B cell (primary cell): Measurements from ENCODE around the gene ECT2L. TPM values are rescaled to one million over a fixed set of nuclear protein-coding genes. Genes with fewer than 3 reads are reported as not detected.

Experiments
- ATAC-seq: fragments of 200-7000 bp; cut with Tn5 transposase; one replicate; pipeline ENCODE4 v1.10.0; 2021; ENCODE audit warnings: low read depth, mild to moderate bottlenecking, moderate number of reproducible peaks, moderate library complexity
- CTCF ChIA-PET: fragments of 350-600 bp; sonication (Branson Sonifier 250); formaldehyde crosslinking; loops from one replicate; lab custom pipeline; 2021; ENCODE audit warnings: antibody characterized with exemption, inconsistent platforms; lab: Charles Lee
- POLR2A ChIA-PET: fragments of 350-600 bp; sonication (Branson Sonifier 250); formaldehyde crosslinking; loops from one replicate; lab custom pipeline; 2021; ENCODE audit warnings: antibody characterized with exemption; lab: Charles Lee
- DNase-seq: peaks from one replicate; pipeline ENCODE4 v3.0.0; 2013
- H2AFZ ChIP-seq: 2 replicates; pipeline ENCODE4 v1.6.1; 2012; ENCODE audit warnings: mild to moderate bottlenecking, low read depth, low read length; ENCODE audit not compliant: insufficient read depth, poor library complexity, severe bottlenecking
- H3K27ac ChIP-seq, 2 donors: 1 replicate in 1 of 2; 2 replicates in 1 of 2; pipeline ENCODE4 v1.5.1; 2012 to 2013; ENCODE audit warnings: low read length in 2 of 2, mild to moderate bottlenecking in 2 of 2, moderate library complexity in 1 of 2
- H3K27me3 ChIP-seq, 4 experiments: fragments of 200-600 bp in 1 of 4; sonication (generic) in 1 of 4; replicated peaks in 1 of 4; 1 replicate in 2 of 4; 2 replicates in 2 of 4; pipeline versions ENCODE4 v1.6.1 to v1.7.0; 2013 to 2016; ENCODE audit warnings: low read length in 3 of 4, mild to moderate bottlenecking in 2 of 4, mixed read lengths in 1 of 4, moderate library complexity in 1 of 4; ENCODE audit not compliant: insufficient read depth in 4 of 4, control insufficient read depth in 3 of 4; ENCODE audit errors: control extremely low read depth in 1 of 4
- H3K36me3 ChIP-seq, 2 experiments: replicated peaks in 1 of 2; 1 replicate in 1 of 2; 2 replicates in 1 of 2; pipeline versions ENCODE4 v1.6.1 to v1.7.1; 2013; ENCODE audit warnings: low read length in 1 of 2; ENCODE audit not compliant: insufficient read depth in 2 of 2, control insufficient read depth in 1 of 2; ENCODE audit errors: control extremely low read depth in 1 of 2, extremely low read depth in 1 of 2
- H3K4me1 ChIP-seq, 2 donors: fragments of 200-600 bp in 1 of 2; sonication (generic) in 1 of 2; 1 replicate in 1 of 2; 2 replicates in 1 of 2; pipeline versions ENCODE4 v1.5.1 to v1.6.1; 2013 to 2017; ENCODE audit warnings: low read length in 2 of 2; ENCODE audit not compliant: control insufficient read depth in 2 of 2, insufficient read depth in 2 of 2
- H3K4me2 ChIP-seq: replicated peaks from 2 replicates; pipeline ENCODE3; 2012; ENCODE audit warnings: mild to moderate bottlenecking, low read depth, low read length; ENCODE audit not compliant: poor library complexity, severe bottlenecking
- H3K4me3 ChIP-seq, 5 experiments: fragments of 200-600 bp in 1 of 5; sonication (generic) in 1 of 5; 1 replicate in 3 of 5; 2 replicates in 2 of 5; pipeline versions ENCODE4 v1.5.1 to v1.7.0; 2011 to 2016; ENCODE audit warnings: low read length in 4 of 5, mild to moderate bottlenecking in 4 of 5, low read depth in 2 of 5, control low read depth in 1 of 5, moderate library complexity in 1 of 5; ENCODE audit not compliant: insufficient read depth in 1 of 5; ENCODE audit errors: control extremely low read depth in 1 of 5, extremely low read depth in 1 of 5
- H3K79me2 ChIP-seq: fragments of 200-600 bp; sonication (generic); one replicate; pipeline ENCODE4 v1.6.0; 2016; ENCODE audit warnings: low read length; ENCODE audit not compliant: control insufficient read depth, insufficient read depth
- H3K9ac ChIP-seq: fragments of 200-600 bp; sonication (generic); 2 replicates; pipeline ENCODE4 v1.6.1; 2017; ENCODE audit warnings: mild to moderate bottlenecking, low read length, moderate library complexity
- H3K9me3 ChIP-seq, 3 donors: one replicate each; pipeline versions ENCODE4 v1.6.1 to v1.7.1; 2013; ENCODE audit warnings: low read length in 2 of 3; ENCODE audit not compliant: control insufficient read depth in 2 of 3, insufficient read depth in 1 of 3; ENCODE audit errors: control extremely low read depth in 1 of 3
- H4K20me1 ChIP-seq: 2 replicates; pipeline ENCODE4 v1.6.0; 2012; ENCODE audit warnings: mild to moderate bottlenecking, low read length; ENCODE audit not compliant: insufficient read depth, control insufficient read depth, poor library complexity, severe bottlenecking
- H3K27ac Mint-ChIP-seq: one replicate; pipeline ENCODE4 v1.8.0; 2021; ENCODE audit warnings: mixed read lengths
- H3K27me3 Mint-ChIP-seq: one replicate; pipeline ENCODE4 v1.8.0; 2021; ENCODE audit warnings: mixed read lengths
- H3K4me1 Mint-ChIP-seq: one replicate; pipeline ENCODE4 v1.8.0; 2021; ENCODE audit warnings: mixed read lengths
- H3K4me3 Mint-ChIP-seq: one replicate; pipeline ENCODE4 v1.8.0; 2021; ENCODE audit warnings: mixed read lengths
- H3K9me3 Mint-ChIP-seq: one replicate; pipeline ENCODE4 v1.8.0; 2022; ENCODE audit warnings: mixed read lengths; ENCODE audit not compliant: insufficient read depth
- EZH2 ChIP-seq: IDR thresholded peaks from 2 replicates; pipeline ENCODE4 v1.6.1; 2012; ENCODE audit warnings: borderline replicate concordance, low read depth, mild to moderate bottlenecking, moderate library complexity, low read length; ENCODE audit not compliant: insufficient read depth, poor library complexity, severe bottlenecking
- WGBS: methylation state at CpG from one replicate; pipeline ENCODE4 v1.1.5; 2013; ENCODE audit warnings: missing lambda C conversion rate; ENCODE audit not compliant: insufficient coverage; 5-methylcytosine and 5-hydroxymethylcytosine counted together
- intact Hi-C: fragments of 100-400 bp; cut with micrococcal nuclease; formaldehyde crosslinking; loops from one replicate; pipeline ENCODE4 v1.10.0; 2022
- polyA plus RNA-seq: library from polyadenylated mRNA; depleted of rRNA; stranded (reverse); fragments of >200 nt; gene quantifications from 2 replicates; pipeline ENCODE4 v1.2.3, GENCODE V29; 2012
- total RNA-seq, 2 donors: library from RNA; stranded (reverse); fragments of 120-200 nt in 1 of 2; gene quantifications; 1 replicate in 1 of 2; 2 replicates in 1 of 2; pipeline versions ENCODE4 v1.2.3 to v1.2.4, GENCODE V29; 2013 to 2022
- TF ChIP-seq, protein P1 (sequence below): fragments of 200-600 bp; IDR thresholded peaks from one replicate; pipeline ENCODE4 v1.8.0; 2022; ENCODE audit warnings: antibody characterized with exemption, mild to moderate bottlenecking

Gene ECT2L
- total and polyA plus RNA-seq, 2 donors (not counting 1 experiment from before 2014, with no cell fraction given): not detected

- H3K9me3 Mint-ChIP-seq: no peaks in the 10 kb centered on the region
- Histone ChIP-seq H3K4me2 (no peak overlapping the region), H3K79me2 (peaks cover 8% of the 10 kb centered on the region), H3K27ac (no peak overlapping the region), H3K9me3 (no peaks in the 10 kb centered on the region), H4K20me1 (peaks cover 6% of the 10 kb centered on the region), H3K36me3 (peaks cover 5 to 24% of the 10 kb centered on the region in 2 experiments), H3K9ac (no peak overlapping the region), H3K27me3 (no peaks in the 10 kb centered on the region), H2AFZ (no peak overlapping the region), H3K4me1 (no peaks in the 10 kb centered on the region), H3K4me3 (no peak overlapping the region)
- ATAC-seq: no peak
- peak; percentile 9 for DNase-seq
- CTCF ChIA-PET: no interaction called here
- H3K27ac Mint-ChIP-seq: no peak overlapping the region
- TF ChIP-seq, protein P1, sequence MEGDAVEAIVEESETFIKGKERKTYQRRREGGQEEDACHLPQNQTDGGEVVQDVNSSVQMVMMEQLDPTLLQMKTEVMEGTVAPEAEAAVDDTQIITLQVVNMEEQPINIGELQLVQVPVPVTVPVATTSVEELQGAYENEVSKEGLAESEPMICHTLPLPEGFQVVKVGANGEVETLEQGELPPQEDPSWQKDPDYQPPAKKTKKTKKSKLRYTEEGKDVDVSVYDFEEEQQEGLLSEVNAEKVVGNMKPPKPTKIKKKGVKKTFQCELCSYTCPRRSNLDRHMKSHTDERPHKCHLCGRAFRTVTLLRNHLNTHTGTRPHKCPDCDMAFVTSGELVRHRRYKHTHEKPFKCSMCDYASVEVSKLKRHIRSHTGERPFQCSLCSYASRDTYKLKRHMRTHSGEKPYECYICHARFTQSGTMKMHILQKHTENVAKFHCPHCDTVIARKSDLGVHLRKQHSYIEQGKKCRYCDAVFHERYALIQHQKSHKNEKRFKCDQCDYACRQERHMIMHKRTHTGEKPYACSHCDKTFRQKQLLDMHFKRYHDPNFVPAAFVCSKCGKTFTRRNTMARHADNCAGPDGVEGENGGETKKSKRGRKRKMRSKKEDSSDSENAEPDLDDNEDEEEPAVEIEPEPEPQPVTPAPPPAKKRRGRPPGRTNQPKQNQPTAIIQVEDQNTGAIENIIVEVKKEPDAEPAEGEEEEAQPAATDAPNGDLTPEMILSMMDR: no peak
- no peak for TF ChIP-seq EZH2
- peaks cover 7% of the 10 kb centered on the region for H3K4me1 Mint-ChIP-seq
- WGBS: 90% methylated on average over 3 of the region's 5 CpGs
- POLR2A ChIA-PET: no interaction called here
- H3K27me3 Mint-ChIP-seq: no peaks in the 10 kb centered on the region
- intact Hi-C loops: no loop called here
- H3K4me3 Mint-ChIP-seq: no peak overlapping the region
Measured at GRCh38 chr6:138945354-138945753, 149.5 kb downstream of the ECT2L start.

GRCh38 chr6:138948004-138948403 is 152.1 kb downstream of the ECT2L start:
- H3K4me3 ChIP-seq: no peak overlapping the region
- H3K27me3 ChIP-seq: no peaks in the 10 kb centered on the region
- TF ChIP-seq, protein P1: no peak
- no peak for TF ChIP-seq EZH2
- Mint-ChIP-seq H3K9me3 (no peaks in the 10 kb centered on the region), H3K27me3 (no peaks in the 10 kb centered on the region), H3K4me1 (peaks cover 12% of the 10 kb centered on the region), H3K4me3 (no peak overlapping the region), H3K27ac (no peak overlapping the region)
- DNase-seq (no peak), ATAC-seq (no peak)
- ChIA-PET POLR2A (no interaction called here), CTCF (no interaction called here)
- no CpG with 5 or more reads among the region's 2 CpGs for WGBS
- intact Hi-C loops: no loop called here
- H3K4me1 ChIP-seq: no peaks in the 10 kb centered on the region
- H2AFZ ChIP-seq: no peak overlapping the region
- H3K36me3 ChIP-seq: peaks cover 4 to 17% of the 10 kb centered on the region in 2 experiments
- no peak overlapping the region for H3K9ac ChIP-seq
- H3K79me2 ChIP-seq: peaks cover 22% of the 10 kb centered on the region
- H3K27ac ChIP-seq: no peak overlapping the region
- peaks cover 20% of the 10 kb centered on the region for H4K20me1 ChIP-seq
- H3K4me2 ChIP-seq: no peak overlapping the region
- H3K9me3 ChIP-seq: no peaks in the 10 kb centered on the region
